GM12878 (cell line): ENCODE measurements around the gene MT4. TPM values are rescaled to one million over a fixed set of nuclear protein-coding genes. Genes with fewer than 3 reads are reported as not detected.

Source experiments
- CBFB ChIP-seq: IDR thresholded peaks from 2 replicates; pipeline ENCODE4 v1.6.1; 2016; ENCODE audit warnings: antibody characterized with exemption, low read depth
- CBX5 ChIP-seq: sonication (generic); IDR thresholded peaks from 2 replicates; pipeline ENCODE4 v1.6.1; 2016; ENCODE audit warnings: low read depth, moderate library complexity, mild to moderate bottlenecking, inconsistent platforms
- CHD1 ChIP-seq: IDR thresholded peaks from 2 replicates; pipeline ENCODE4 v1.6.1; 2012; ENCODE audit warnings: low read depth, low read length, improper control_type of control experiment
- CREM ChIP-seq: IDR thresholded peaks from 2 replicates; pipeline ENCODE4 v1.6.1; 2014; ENCODE audit warnings: antibody characterized with exemption, low read depth
- ELK1 ChIP-seq: IDR thresholded peaks from 2 replicates; pipeline ENCODE4 v1.6.1; 2012; ENCODE audit warnings: low read depth, low read length, improper control_type of control experiment
- FOS ChIP-seq: IDR thresholded peaks from 3 replicates; pipeline ENCODE4 v1.6.1; 2011; ENCODE audit warnings: borderline replicate concordance; ENCODE audit not compliant: insufficient read length; ENCODE audit errors: extremely low read depth
- FOXM1 ChIP-seq: IDR thresholded peaks from 2 replicates; pipeline ENCODE4 v1.6.1; 2012; ENCODE audit warnings: low read depth, mild to moderate bottlenecking, inconsistent platforms, low read length, moderate library complexity
- HDAC6 ChIP-seq: fragments of 200-600 bp; sonication (generic); IDR thresholded peaks from one replicate; pipeline ENCODE4 v1.8.0; 2017; ENCODE audit warnings: antibody characterized with exemption; ENCODE audit not compliant: unreplicated experiment
- IKZF1 ChIP-seq: fragments of 450-650 bp; conservative IDR thresholded peaks from 2 replicates; pipeline ENCODE4 v1.6.1; 2017; ENCODE audit warnings: antibody characterized with exemption, mild to moderate bottlenecking
- IRF4 ChIP-seq: IDR thresholded peaks from 2 replicates; pipeline ENCODE4 v1.6.1; 2011; ENCODE audit warnings: low read depth, low read length
- KLF5 ChIP-seq: fragments of 450-650 bp; IDR thresholded peaks from 2 replicates; pipeline ENCODE4 v1.6.1; 2014; ENCODE audit warnings: mild to moderate bottlenecking; ENCODE audit not compliant: partially characterized antibody
- MEF2B ChIP-seq: fragments of 450-650 bp; IDR thresholded peaks from 2 replicates; pipeline ENCODE4 v1.6.1; 2018; ENCODE audit warnings: mild to moderate bottlenecking, moderate library complexity; ENCODE audit not compliant: partially characterized antibody, poor library complexity, severe bottlenecking
- MTA2 ChIP-seq: fragments of 450-650 bp; IDR thresholded peaks from 2 replicates; pipeline ENCODE4 v1.6.1; 2016; ENCODE audit warnings: low read depth, mild to moderate bottlenecking, moderate library complexity
- MXI1 ChIP-seq: fragments of 150-350 bp; IDR thresholded peaks from 2 replicates; pipeline ENCODE4 v1.6.1; 2011; ENCODE audit warnings: low read depth, mild to moderate bottlenecking, inconsistent platforms, low read length, improper control_type of control experiment
- NR2C2 ChIP-seq: IDR thresholded peaks from 2 replicates; pipeline ENCODE4 v1.6.1; 2011; ENCODE audit warnings: borderline replicate concordance, low read depth; ENCODE audit not compliant: control insufficient read depth, insufficient read length
- PML ChIP-seq: IDR thresholded peaks from 2 replicates; pipeline ENCODE4 v1.6.1; 2012; ENCODE audit warnings: low read length, inconsistent platforms
- POLR2AphosphoS2 ChIP-seq: IDR thresholded peaks from 2 replicates; pipeline ENCODE4 v1.6.1; 2011; ENCODE audit warnings: low read depth, mild to moderate bottlenecking, low read length, improper control_type of control experiment, moderate library complexity
- POLR2AphosphoS5 ChIP-seq: IDR thresholded peaks from 2 replicates; pipeline ENCODE4 v1.6.1; 2011; ENCODE audit warnings: mild to moderate bottlenecking, low read length, inconsistent platforms
- RAD51 ChIP-seq: fragments of 450-650 bp; IDR thresholded peaks from 2 replicates; pipeline ENCODE4 v1.6.1; 2016; ENCODE audit warnings: moderate library complexity, mild to moderate bottlenecking, inconsistent platforms
- RELA ChIP-seq: fragments of 450-650 bp; IDR thresholded peaks from 2 replicates; pipeline ENCODE4 v1.8.0; 2014; ENCODE audit warnings: borderline replicate concordance; ENCODE audit not compliant: partially characterized antibody
- RELB ChIP-seq: fragments of 450-650 bp; IDR thresholded peaks from 2 replicates; pipeline ENCODE4 v1.6.1; 2017; ENCODE audit warnings: low read depth, mild to moderate bottlenecking, moderate library complexity
- SMARCA5 ChIP-seq: fragments of 450-650 bp; IDR thresholded peaks from 2 replicates; pipeline ENCODE4 v1.6.1; 2017; ENCODE audit warnings: mild to moderate bottlenecking
- TCF12 ChIP-seq: IDR thresholded peaks from 2 replicates; pipeline ENCODE4 v1.6.1; 2011; ENCODE audit warnings: low read depth, mild to moderate bottlenecking, low read length
- TCF7 ChIP-seq: IDR thresholded peaks from 2 replicates; pipeline ENCODE4 v1.6.1; 2014; ENCODE audit warnings: antibody characterized with exemption, borderline replicate concordance
- ZBED1 ChIP-seq: IDR thresholded peaks from 2 replicates; pipeline ENCODE4 v1.6.1; 2016; ENCODE audit warnings: borderline replicate concordance
- ZBTB4 ChIP-seq: fragments of 450-650 bp; formaldehyde crosslinking; IDR thresholded peaks from 2 replicates; pipeline ENCODE4 v1.4.0; 2022; ENCODE audit warnings: mild to moderate bottlenecking, moderate library complexity
- ZNF207 ChIP-seq: fragments of 450-650 bp; IDR thresholded peaks from 2 replicates; pipeline ENCODE4 v1.6.1; 2014; ENCODE audit warnings: antibody characterized with exemption, mild to moderate bottlenecking, borderline replicate concordance
- polyA plus RNA-seq, 11 experiments: library from polyadenylated mRNA; depleted of rRNA in 4 of 11; unstranded in 6 of 11; stranded (reverse) in 5 of 11; fragments of >200 nt; fragmentation: Nextera tagmentation in 4 of 11; fragmentation: Illumina TruSeq in 1 of 11; extraction: Ambion mirVana in 4 of 11; extraction: Trizol in 1 of 11; gene quantifications; 1 replicate in 1 of 11; 2 replicates in 10 of 11; pipeline versions ENCODE4 v1.2.1 to v1.2.3, GENCODE V29; 2011 to 2016; ENCODE audit warnings: inconsistent platforms in 2 of 11, missing spikeins in 2 of 11, low read depth in 1 of 11
- total RNA-seq, 4 experiments: library from RNA; depleted of rRNA in 3 of 4; stranded (reverse); fragments of >200 nt in 3 of 4; fragmentation: Illumina TruSeq in 1 of 4; extraction: Trizol in 1 of 4; gene quantifications; 2 replicates each; pipeline versions ENCODE4 v1.2.1 to v1.2.3, GENCODE V29; 2013 to 2021

The MT4 gene
- total and polyA plus RNA-seq, 10 of the 15 experiments (the other 5 are each of a cell fraction or from before 2014, with no cell fraction given) = not detected

- TF ChIP-seq RELB = no peak
- TF ChIP-seq RAD51 = no peak
- peak; percentile 29; the same call in 1 of the 2 replicates for TF ChIP-seq TCF12
- peak; percentile 38; the same call in 1 of the 2 replicates for TF ChIP-seq CREM
- TF ChIP-seq MEF2B = no peak
- no peak for TF ChIP-seq CBFB
- peak; percentile 51; the same call in 1 of the 2 replicates for TF ChIP-seq MXI1
- TF ChIP-seq NR2C2 = no peak
- TF ChIP-seq POLR2AphosphoS2 = no peak
- peak; percentile 99 for TF ChIP-seq SMARCA5
- TF ChIP-seq IRF4 = no peak
- TF ChIP-seq POLR2AphosphoS5 = peak; percentile 78
- no peak for TF ChIP-seq CHD1
- TF ChIP-seq PML = no peak
- no peak for TF ChIP-seq MTA2
- no peak for TF ChIP-seq CBX5
- TF ChIP-seq FOXM1 = no peak
- no peak for TF ChIP-seq HDAC6
- TF ChIP-seq TCF7 = no peak
- peak; percentile 82 for TF ChIP-seq IKZF1
- TF ChIP-seq ZNF207 = peak; percentile 78; the same call in 1 of the 2 replicates
- TF ChIP-seq ZBED1 = no peak
- TF ChIP-seq ZBTB4 (CRISPR knock-in tag) = no peak
- peak; percentile 23 for TF ChIP-seq RELA
- TF ChIP-seq KLF5 = peak; percentile 55
- no peak for TF ChIP-seq FOS
- TF ChIP-seq ELK1 = no peak
These were observed 43.4 kb downstream of the MT4 start, which contains the start of gene MT2A (continued) for GRCh38 chr16:56608043-56608875.
